Measurements from ENCODE around the gene FLNA.

DNA sequence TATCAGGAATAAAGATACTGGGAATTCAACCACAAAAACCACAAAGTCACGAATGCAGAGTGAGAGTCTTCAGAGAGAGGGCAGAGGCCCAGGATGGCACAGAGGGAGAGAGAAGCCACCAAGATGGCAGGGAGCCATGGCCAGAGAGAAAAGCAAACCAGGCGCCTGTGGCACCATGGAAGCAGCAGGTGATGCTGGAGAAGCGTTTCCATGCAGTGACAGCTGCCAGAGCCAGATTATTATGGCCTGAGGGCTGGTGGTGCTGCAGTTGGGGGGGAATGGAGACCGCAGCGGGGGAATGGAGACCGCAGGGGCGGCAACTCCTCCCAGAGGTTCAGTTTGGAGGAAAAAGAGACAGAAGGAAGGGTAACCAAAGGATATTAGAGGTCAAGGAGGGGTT is 42.7 kb upstream of the FLNA start:
- TF ChIP-seq, protein P1, sequence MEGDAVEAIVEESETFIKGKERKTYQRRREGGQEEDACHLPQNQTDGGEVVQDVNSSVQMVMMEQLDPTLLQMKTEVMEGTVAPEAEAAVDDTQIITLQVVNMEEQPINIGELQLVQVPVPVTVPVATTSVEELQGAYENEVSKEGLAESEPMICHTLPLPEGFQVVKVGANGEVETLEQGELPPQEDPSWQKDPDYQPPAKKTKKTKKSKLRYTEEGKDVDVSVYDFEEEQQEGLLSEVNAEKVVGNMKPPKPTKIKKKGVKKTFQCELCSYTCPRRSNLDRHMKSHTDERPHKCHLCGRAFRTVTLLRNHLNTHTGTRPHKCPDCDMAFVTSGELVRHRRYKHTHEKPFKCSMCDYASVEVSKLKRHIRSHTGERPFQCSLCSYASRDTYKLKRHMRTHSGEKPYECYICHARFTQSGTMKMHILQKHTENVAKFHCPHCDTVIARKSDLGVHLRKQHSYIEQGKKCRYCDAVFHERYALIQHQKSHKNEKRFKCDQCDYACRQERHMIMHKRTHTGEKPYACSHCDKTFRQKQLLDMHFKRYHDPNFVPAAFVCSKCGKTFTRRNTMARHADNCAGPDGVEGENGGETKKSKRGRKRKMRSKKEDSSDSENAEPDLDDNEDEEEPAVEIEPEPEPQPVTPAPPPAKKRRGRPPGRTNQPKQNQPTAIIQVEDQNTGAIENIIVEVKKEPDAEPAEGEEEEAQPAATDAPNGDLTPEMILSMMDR (conservative IDR thresholded peaks at IDR 0.05 in 1 of 2, IDR thresholded peaks at IDR 0.05 in 1 of 2; ENCODE audit: extremely low read depth in 1 of 2, insufficient read depth in 1 of 2, low read depth in 1 of 2, low read length in 2 of 2), result no peak
- no peak for TF ChIP-seq EZH2 (IDR thresholded peaks at IDR 0.05; ENCODE audit: borderline replicate concordance, low read length)

All from mammary epithelial cell (primary cell).